HCT116 (cell line): ENCODE results near the gene CCNJL. TPM values are rescaled to one million over a fixed set of nuclear protein-coding genes. Genes with fewer than 3 reads are reported as not detected.

Experiments used
- ATAC-seq: fragments of 200-7000 bp; cut with Tn5 transposase; 2 replicates; pipeline ENCODE4 v1.9.1; 2020; ENCODE audit warnings: mild to moderate bottlenecking, moderate library complexity
- BruUV-seq: library from RNA; stranded (reverse); fragments of 400-500 nt; replicated peaks from 2 replicates; lab custom pipeline; 2021; lab: Mats Ljungman, UMichigan
- CTCF ChIA-PET: fragments of 300-600 bp; sonication (Branson Sonifier 250); formaldehyde crosslinking; loops from one replicate; lab custom pipeline; 2021; ENCODE audit warnings: antibody characterized with exemption; lab: Charles Lee
- POLR2A ChIA-PET: fragments of 300-600, 350-600 bp; sonication (Branson Sonifier 250); formaldehyde crosslinking; loops from one replicate; lab custom pipeline; 2021; ENCODE audit warnings: antibody characterized with exemption; lab: Charles Lee
- RAD21 ChIA-PET, 2 experiments: fragments of 300-600 bp; sonication (Branson Sonifier 250); formaldehyde crosslinking; loops; one replicate each; lab custom pipeline; 2023; ENCODE audit warnings: low total read pairs in 2 of 2; ENCODE audit not compliant: uncharacterized antibody in 2 of 2, unreplicated experiment in 2 of 2, low non-redundant PET in 1 of 2; lab: Charles Lee
- DNase-seq: peaks from one replicate; pipeline ENCODE4 v3.0.0-alpha.2; 2010; ENCODE audit warnings: low read depth, low spot score
- H2AFZ ChIP-seq: fragments of 200-600 bp; shearing (Covaris generic), sonication (generic); 2 replicates; pipeline ENCODE4 v1.6.1; 2017; ENCODE audit warnings: low read depth, mixed run types, mixed read lengths, antibody characterized with exemption, low read length; ENCODE audit not compliant: poor library complexity, severe bottlenecking
- H3K27ac ChIP-seq: 2 replicates; pipeline ENCODE4 v1.5.1; 2012; ENCODE audit warnings: low read depth, low read length
- H3K27me3 ChIP-seq: fragments of 200-600 bp; sonication (generic); 2 replicates; pipeline ENCODE4 v1.6.1; 2016; ENCODE audit warnings: mixed run types, low read length, mixed read lengths; ENCODE audit not compliant: insufficient read depth
- H3K36me3 ChIP-seq, 2 experiments: fragments of 200-500 bp in 1 of 2; fragments of 200-600 bp in 1 of 2; sonication (Bioruptor generic) in 1 of 2; sonication (generic) in 1 of 2; 2 replicates each; pipeline versions ENCODE4 v1.5.1 to v1.6.1; 2014 to 2016; ENCODE audit warnings: low read length in 2 of 2, inconsistent platforms in 1 of 2, mixed read lengths in 1 of 2, mixed run types in 1 of 2; ENCODE audit not compliant: insufficient read depth in 2 of 2, control insufficient read depth in 1 of 2
- H3K4me1 ChIP-seq, 2 experiments: fragments of 200-600 bp in 1 of 2; sonication (generic) in 1 of 2; 2 replicates each; pipeline versions ENCODE4 v1.5.1 to v1.6.1; 2012 to 2017; ENCODE audit warnings: low read length in 2 of 2, inconsistent platforms in 1 of 2, mild to moderate bottlenecking in 1 of 2, mixed read lengths in 1 of 2, mixed run types in 1 of 2, moderate library complexity in 1 of 2; ENCODE audit not compliant: insufficient read depth in 2 of 2, control insufficient read depth in 1 of 2
- H3K4me2 ChIP-seq: fragments of 200-600 bp; sonication (generic); 2 replicates; pipeline ENCODE4 v1.6.1; 2017; ENCODE audit warnings: mixed run types, low read length, mixed read lengths
- H3K4me3 ChIP-seq, 2 experiments: fragments of 200-600 bp in 1 of 2; sonication (generic) in 1 of 2; replicated peaks in 1 of 2; 2 replicates each; pipeline ENCODE4 v1.5.1; 2011 to 2016; ENCODE audit warnings: low read length in 2 of 2, control low read depth in 1 of 2, low read depth in 1 of 2, mild to moderate bottlenecking in 1 of 2, mixed read lengths in 1 of 2, mixed run types in 1 of 2
- H3K79me2 ChIP-seq: fragments of 200-600 bp; sonication (generic); 2 replicates; pipeline ENCODE4 v1.6.1; 2017; ENCODE audit warnings: mild to moderate bottlenecking, mixed run types, low read length, moderate library complexity, mixed read lengths; ENCODE audit not compliant: insufficient read depth
- H3K9ac ChIP-seq: fragments of 200-600 bp; sonication (generic); 2 replicates; pipeline ENCODE4 v1.6.1; 2016; ENCODE audit warnings: low read length, mixed read lengths
- H3K9me2 ChIP-seq: fragments of 200-600 bp; sonication (generic), shearing (Covaris generic); 2 replicates; pipeline ENCODE4 v1.6.1; 2017; ENCODE audit warnings: mixed run types, mild to moderate bottlenecking, moderate library complexity; ENCODE audit not compliant: insufficient read depth
- H3K9me3 ChIP-seq, 2 experiments: fragments of 200-500 bp in 1 of 2; fragments of 200-600 bp in 1 of 2; sonication (Bioruptor generic) in 1 of 2; sonication (generic) in 1 of 2; 2 replicates each; pipeline ENCODE4 v1.6.1; 2014 to 2017; ENCODE audit warnings: low read length in 2 of 2, mixed read lengths in 2 of 2, inconsistent platforms in 1 of 2, low read depth in 1 of 2, mild to moderate bottlenecking in 1 of 2, mixed run types in 1 of 2, moderate library complexity in 1 of 2; ENCODE audit not compliant: control insufficient read depth in 1 of 2, insufficient read depth in 1 of 2
- H4K20me1 ChIP-seq: fragments of 200-600 bp; sonication (generic), shearing (Covaris generic); 2 replicates; pipeline ENCODE4 v1.6.1; 2017; ENCODE audit warnings: mixed run types, mild to moderate bottlenecking, moderate library complexity; ENCODE audit not compliant: insufficient read depth
- CBX3 ChIP-seq: IDR thresholded peaks from 2 replicates; pipeline ENCODE4 v1.6.1; 2012; ENCODE audit warnings: low read depth
- CEBPB ChIP-seq: IDR thresholded peaks from 2 replicates; pipeline ENCODE4 v1.6.1; 2012; ENCODE audit warnings: low read depth
- EGR1 ChIP-seq: IDR thresholded peaks from 2 replicates; pipeline ENCODE4 v1.6.1; 2012; ENCODE audit warnings: low read depth
- EZH2phosphoT487 ChIP-seq: fragments of 200-600 bp; IDR thresholded peaks from 2 replicates; pipeline ENCODE4 v1.6.1; 2018; ENCODE audit warnings: antibody characterized with exemption, borderline replicate concordance
- JUND ChIP-seq: IDR thresholded peaks from 2 replicates; pipeline ENCODE4 v1.6.1; 2012
- MAX ChIP-seq: IDR thresholded peaks from 2 replicates; pipeline ENCODE4 v1.6.1; 2012
- POLR2AphosphoS5 ChIP-seq: IDR thresholded peaks from 2 replicates; pipeline ENCODE4 v1.6.1; 2011; ENCODE audit warnings: mild to moderate bottlenecking, low read depth, low read length, moderate library complexity
- RAD21 ChIP-seq: IDR thresholded peaks from 2 replicates; pipeline ENCODE4 v1.6.1; 2012; ENCODE audit warnings: low read depth, mild to moderate bottlenecking
- REST ChIP-seq: IDR thresholded peaks from 2 replicates; pipeline ENCODE4 v1.6.1; 2012; ENCODE audit warnings: low read depth
- SIN3A ChIP-seq: IDR thresholded peaks from 2 replicates; pipeline ENCODE4 v1.6.1; 2012; ENCODE audit warnings: low read depth
- SP1 ChIP-seq: IDR thresholded peaks from 2 replicates; pipeline ENCODE4 v1.6.1; 2012; ENCODE audit warnings: low read depth
- SRF ChIP-seq: IDR thresholded peaks from 2 replicates; pipeline ENCODE4 v1.6.1; 2012; ENCODE audit warnings: low read depth
- TCF7L2 ChIP-seq: IDR thresholded peaks from 2 replicates; pipeline ENCODE4 v1.7.0; 2011; ENCODE audit warnings: borderline replicate concordance, inconsistent platforms; ENCODE audit not compliant: insufficient read depth, insufficient read length; ENCODE audit errors: extremely low read depth
- YY1 ChIP-seq: IDR thresholded peaks from 2 replicates; pipeline ENCODE4 v1.6.1; 2011; ENCODE audit warnings: low read length, low read depth, moderate library complexity, mild to moderate bottlenecking; ENCODE audit not compliant: insufficient replicate concordance; ENCODE audit errors: extremely low read depth
- ZBTB33 ChIP-seq: IDR thresholded peaks from 2 replicates; pipeline ENCODE4 v1.6.1; 2011; ENCODE audit warnings: mild to moderate bottlenecking, low read length, moderate library complexity; ENCODE audit not compliant: insufficient replicate concordance; ENCODE audit errors: extremely low read depth
- ZNF274 ChIP-seq: fragments of 200-500 bp; sonication (Bioruptor generic); IDR thresholded peaks from 2 replicates; pipeline ENCODE4 v1.6.1; 2014; ENCODE audit warnings: mild to moderate bottlenecking, low read depth, low read length, inconsistent platforms
- intact Hi-C: fragments of 100-400 bp; cut with micrococcal nuclease; formaldehyde crosslinking; loops from 2 replicates; pipeline ENCODE4 v1.10.0; 2022
- total RNA-seq: library from RNA; stranded (reverse); gene quantifications from one replicate; pipeline ENCODE4 v1.2.1, GENCODE V29; 2021; ENCODE audit not compliant: unreplicated experiment

The CCNJL gene
- total RNA-seq, 1 experiment from 2014 or later = 2.9 TPM

GRCh38 chr5:160347448-160347847, 35.1 kb upstream of the CCNJL start:
- no peak overlapping the region for H3K9ac ChIP-seq
- peaks cover 0 to 7% of the 10 kb centered on the region in 2 experiments; a peak in 2 of 4 replicates for H3K4me1 ChIP-seq
- no peak overlapping the region for H3K27ac ChIP-seq
- no peak overlapping the region for H2AFZ ChIP-seq
- no peaks in the 10 kb centered on the region for H3K79me2 ChIP-seq
- H4K20me1 ChIP-seq = no peaks in the 10 kb centered on the region
- no peaks in the 10 kb centered on the region for H3K9me2 ChIP-seq
- ChIA-PET RAD21 (no interaction called here), POLR2A (no interaction called here), CTCF (interaction anchor here (1.0 kb wide), 1 partner anchor 325 kb away, joined by 3 read pairs; no protein-coding TSS in a partner anchor)
- no peaks in the 10 kb centered on the region for H3K27me3 ChIP-seq
- TF ChIP-seq RAD21 (no peak), YY1 (no peak), EGR1 (no peak), CBX3 (no peak), JUND (no peak), SRF (no peak)
- DNase-seq (no peak), ATAC-seq (no peak)
- H3K4me3 ChIP-seq = no peak overlapping the region
- no TSS peak for BruUV-seq
- no peak overlapping the region for H3K4me2 ChIP-seq
- H3K36me3 ChIP-seq = no peaks in the 10 kb centered on the region
- intact Hi-C loops = no loop called here
- no peaks in the 10 kb centered on the region for H3K9me3 ChIP-seq

GRCh38 chr5:160342413-160342941, 30.1 kb upstream of the CCNJL start:
- intact Hi-C loops = no loop called here
- no peak for TF ChIP-seq TCF7L2
- no peak for TF ChIP-seq EGR1
- TF ChIP-seq ZNF274 = no peak
- TF ChIP-seq POLR2AphosphoS5 = no peak
- no peak for TF ChIP-seq CBX3
- no peak for TF ChIP-seq EZH2phosphoT487
- no peak for TF ChIP-seq CEBPB
- no peak for TF ChIP-seq SRF
- TF ChIP-seq SIN3A = no peak
- TF ChIP-seq ZBTB33 = no peak
- TF ChIP-seq MAX = no peak
- no peak for TF ChIP-seq REST
- TF ChIP-seq SP1 = no peak

More at GRCh38 chr5:160342413-160342941, 30.1 kb upstream of the CCNJL start:
- Histone ChIP-seq H3K4me3 (no peak overlapping the region), H3K27ac (no peak overlapping the region), H3K4me2 (no peak overlapping the region), H3K9ac (no peak overlapping the region), H3K9me3 (no peaks in the 10 kb centered on the region), H2AFZ (no peak overlapping the region), H3K4me1 (peaks cover 0 to 7% of the 10 kb centered on the region in 2 experiments; a peak in 2 of 4 replicates), H3K36me3 (no peaks in the 10 kb centered on the region), H4K20me1 (no peaks in the 10 kb centered on the region), H3K9me2 (no peaks in the 10 kb centered on the region), H3K79me2 (no peaks in the 10 kb centered on the region), H3K27me3 (no peaks in the 10 kb centered on the region)
- no TSS peak for BruUV-seq
- ChIA-PET RAD21 (no interaction called here), POLR2A (no interaction called here), CTCF (interaction anchor here (4.4 kb wide), 1 partner anchor 321 kb away, joined by 32 read pairs; no protein-coding TSS in a partner anchor)
- DNase-seq = no peak
- ATAC-seq = no peak
